A673 (cell line): ENCODE data around the gene OCEL1.

Source experiments
- EZH2 ChIP-seq: fragments of 200-600 bp; sonication (generic); IDR thresholded peaks from 2 replicates; pipeline ENCODE4 v1.6.1; 2017; ENCODE audit warnings: borderline replicate concordance, low read depth, mild to moderate bottlenecking, mixed read lengths, antibody characterized with exemption, low read length; ENCODE audit not compliant: poor library complexity, severe bottlenecking
- TF ChIP-seq, protein P1 (sequence below): fragments of 300-800, 200-600 bp; sonication (generic); conservative IDR thresholded peaks from 2 replicates; pipeline ENCODE4 v1.5.1; 2017; ENCODE audit warnings: low read depth, mild to moderate bottlenecking, antibody characterized with exemption, low read length, moderate library complexity, mixed read lengths

DNA sequence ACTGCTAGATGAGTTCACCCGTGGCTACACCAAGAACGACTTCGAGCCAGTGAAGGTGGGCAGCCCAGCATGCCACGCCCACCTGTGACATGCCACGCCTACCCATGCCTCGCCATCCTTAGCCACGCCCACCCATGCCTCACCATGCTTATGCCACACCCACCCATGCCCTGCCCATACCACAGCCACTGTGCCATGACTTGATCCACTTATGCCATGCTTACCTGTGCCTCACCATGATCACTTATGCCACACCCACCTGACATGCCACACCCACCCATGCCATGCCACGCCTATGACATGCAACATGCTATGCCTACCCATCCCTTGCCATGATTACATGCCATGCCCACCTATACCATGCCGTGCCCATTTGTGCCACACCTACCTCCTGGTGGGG is 23.8 kb upstream of the OCEL1 start:
- TF ChIP-seq, protein P1, sequence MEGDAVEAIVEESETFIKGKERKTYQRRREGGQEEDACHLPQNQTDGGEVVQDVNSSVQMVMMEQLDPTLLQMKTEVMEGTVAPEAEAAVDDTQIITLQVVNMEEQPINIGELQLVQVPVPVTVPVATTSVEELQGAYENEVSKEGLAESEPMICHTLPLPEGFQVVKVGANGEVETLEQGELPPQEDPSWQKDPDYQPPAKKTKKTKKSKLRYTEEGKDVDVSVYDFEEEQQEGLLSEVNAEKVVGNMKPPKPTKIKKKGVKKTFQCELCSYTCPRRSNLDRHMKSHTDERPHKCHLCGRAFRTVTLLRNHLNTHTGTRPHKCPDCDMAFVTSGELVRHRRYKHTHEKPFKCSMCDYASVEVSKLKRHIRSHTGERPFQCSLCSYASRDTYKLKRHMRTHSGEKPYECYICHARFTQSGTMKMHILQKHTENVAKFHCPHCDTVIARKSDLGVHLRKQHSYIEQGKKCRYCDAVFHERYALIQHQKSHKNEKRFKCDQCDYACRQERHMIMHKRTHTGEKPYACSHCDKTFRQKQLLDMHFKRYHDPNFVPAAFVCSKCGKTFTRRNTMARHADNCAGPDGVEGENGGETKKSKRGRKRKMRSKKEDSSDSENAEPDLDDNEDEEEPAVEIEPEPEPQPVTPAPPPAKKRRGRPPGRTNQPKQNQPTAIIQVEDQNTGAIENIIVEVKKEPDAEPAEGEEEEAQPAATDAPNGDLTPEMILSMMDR, result no peak
- TF ChIP-seq EZH2, result no peak
